Neuronal stem cell (in vitro differentiated cells): ENCODE data around the gene SH2D3C.

Experiments
- DNase-seq: peaks from one replicate; pipeline ENCODE4 v3.0.0-alpha.2; 2013; ENCODE audit warnings: low spot score
- H2AFZ ChIP-seq: one replicate; pipeline ENCODE4 v1.6.1; 2013; ENCODE audit warnings: mild to moderate bottlenecking, low read length, inconsistent platforms
- H2AK5ac ChIP-seq: 2 replicates; pipeline ENCODE4 v1.6.1; 2013; ENCODE audit warnings: low read depth, mild to moderate bottlenecking, inconsistent platforms, low read length, moderate library complexity, mixed read lengths
- H2BK120ac ChIP-seq: 2 replicates; pipeline ENCODE4 v1.6.1; 2013; ENCODE audit warnings: low read depth, mild to moderate bottlenecking, inconsistent platforms, low read length, moderate library complexity, mixed read lengths
- H2BK12ac ChIP-seq: one replicate; pipeline ENCODE4 v1.6.1; 2013; ENCODE audit warnings: low read length, inconsistent platforms
- H2BK15ac ChIP-seq: 2 replicates; pipeline ENCODE4 v1.6.1; 2013; ENCODE audit warnings: mild to moderate bottlenecking, low read length, inconsistent platforms, mixed read lengths
- H2BK5ac ChIP-seq: one replicate; pipeline ENCODE4 v1.6.1; 2013; ENCODE audit warnings: inconsistent platforms, mild to moderate bottlenecking, low read length, moderate library complexity
- H3K14ac ChIP-seq: one replicate; pipeline ENCODE4 v1.6.1; 2013; ENCODE audit warnings: low read length, inconsistent platforms
- H3K18ac ChIP-seq: 2 replicates; pipeline ENCODE4 v1.6.1; 2013; ENCODE audit warnings: low read length, inconsistent platforms
- H3K23ac ChIP-seq: 2 replicates; pipeline ENCODE4 v1.6.1; 2013; ENCODE audit warnings: low read depth, mild to moderate bottlenecking, mixed read lengths, low read length, inconsistent platforms; ENCODE audit not compliant: poor library complexity
- H3K27ac ChIP-seq: replicated peaks from 3 replicates; pipeline ENCODE4 v1.5.1; 2013; ENCODE audit warnings: low read length, inconsistent platforms
- H3K27me3 ChIP-seq, 3 experiments: 2 replicates each; pipeline ENCODE4 v1.6.1; 2013; ENCODE audit warnings: low read length in 3 of 3, mild to moderate bottlenecking in 2 of 3, inconsistent platforms in 1 of 3, low read depth in 1 of 3, mixed read lengths in 1 of 3, moderate library complexity in 1 of 3; ENCODE audit not compliant: control insufficient read depth in 3 of 3, insufficient read depth in 3 of 3
- H3K36me3 ChIP-seq, 2 donors: replicated peaks in 1 of 2; 2 replicates each; pipeline ENCODE4 v1.6.1; 2013; ENCODE audit warnings: low read length in 2 of 2; ENCODE audit not compliant: control insufficient read depth in 2 of 2, insufficient read depth in 2 of 2
- H3K4ac ChIP-seq: 2 replicates; pipeline ENCODE4 v1.6.1; 2013; ENCODE audit warnings: inconsistent platforms, mild to moderate bottlenecking, low read length, moderate library complexity
- H3K4me1 ChIP-seq, 2 donors: 1 replicate in 1 of 2; 2 replicates in 1 of 2; pipeline ENCODE4 v1.6.1; 2013; ENCODE audit warnings: low read length in 2 of 2, low read depth in 1 of 2; ENCODE audit not compliant: control insufficient read depth in 2 of 2, insufficient read depth in 1 of 2
- H3K4me2 ChIP-seq: one replicate; pipeline ENCODE4 v1.6.1; 2013; ENCODE audit warnings: mild to moderate bottlenecking, low read length, inconsistent platforms; ENCODE audit not compliant: insufficient read depth, poor library complexity, severe bottlenecking
- H3K4me3 ChIP-seq, 2 donors: 2 replicates each; pipeline ENCODE4 v1.5.1; 2013; ENCODE audit warnings: low read length in 2 of 2, mild to moderate bottlenecking in 2 of 2, inconsistent platforms in 1 of 2, moderate library complexity in 1 of 2
- H3K79me1 ChIP-seq: one replicate; pipeline ENCODE4 v1.6.1; 2013; ENCODE audit warnings: low read depth, mild to moderate bottlenecking, inconsistent platforms, low read length, moderate library complexity
- H3K9ac ChIP-seq: one replicate; pipeline ENCODE4 v1.6.1; 2013; ENCODE audit warnings: mild to moderate bottlenecking, low read depth, low read length, inconsistent platforms; ENCODE audit not compliant: poor library complexity
- H3K9me3 ChIP-seq, 2 donors: replicated peaks in 1 of 2; 2 replicates each; pipeline versions ENCODE3 to v1.6.1; 2013; ENCODE audit warnings: low read length in 2 of 2, mild to moderate bottlenecking in 2 of 2, inconsistent platforms in 1 of 2, low read depth in 1 of 2, mixed read lengths in 1 of 2, moderate library complexity in 1 of 2; ENCODE audit not compliant: control insufficient read depth in 2 of 2, insufficient read depth in 1 of 2
- H4K8ac ChIP-seq: one replicate; pipeline ENCODE4 v1.6.1; 2013; ENCODE audit warnings: low read depth, mild to moderate bottlenecking, inconsistent platforms, low read length, moderate library complexity
- H4K91ac ChIP-seq: one replicate; pipeline ENCODE4 v1.6.1; 2013; ENCODE audit warnings: low read length, low read depth, mild to moderate bottlenecking, inconsistent platforms; ENCODE audit not compliant: poor library complexity
- WGBS, 2 donors: extraction: QIAGEN DNeasy Blood & Tissue Kit; methylation state at CpG; one replicate each; pipeline ENCODE4 v1.1.7; 2013; ENCODE audit warnings: missing lambda C conversion rate in 2 of 2, mixed read lengths in 1 of 2; ENCODE audit not compliant: insufficient read length in 2 of 2, insufficient replicate concordance in 1 of 2; ENCODE audit errors: extremely low coverage in 2 of 2; 5-methylcytosine and 5-hydroxymethylcytosine counted together

The SH2D3C gene

GRCh38 chr9:127816362-127816725 is 37.9 kb upstream of the SH2D3C start:
- Histone ChIP-seq H4K8ac (peak overlapping the region; percentile 43), H3K79me1 (no peaks in the 10 kb centered on the region), H2BK15ac (no peak overlapping the region), H3K4ac (no peak overlapping the region), H3K23ac (peak overlapping the region; percentile 80), H2BK120ac (no peak overlapping the region), H4K91ac (no peak overlapping the region), H3K27ac (no peak overlapping the region), H3K36me3 (peaks cover 22 to 27% of the 10 kb centered on the region in 2 donors), H3K4me3 (no peak overlapping the region), H3K4me2 (no peak overlapping the region), H3K18ac (no peak overlapping the region), H2BK5ac (peak overlapping the region; percentile 44), H2AFZ (no peak overlapping the region), H3K9me3 (peaks cover 0 to 2% of the 10 kb centered on the region in 2 donors), H2AK5ac (no peak overlapping the region), H3K9ac (no peak overlapping the region), H3K14ac (no peak overlapping the region), H3K4me1 (peaks cover 0 to 3% of the 10 kb centered on the region in 2 donors), H3K27me3 (no peaks in the 10 kb centered on the region), H2BK12ac (peak overlapping the region; percentile 10)
- no peak for DNase-seq
- no CpG with 5 or more reads among the region's 3 CpGs for WGBS, 2 donors

GRCh38 chr9:127815512-127816361 is 37.3 kb upstream of the SH2D3C start:
- no peak overlapping the region for H2AFZ ChIP-seq
- peaks cover 0 to 2% of the 10 kb centered on the region in 2 donors for H3K9me3 ChIP-seq
- H2BK120ac ChIP-seq, result no peak overlapping the region
- H3K4ac ChIP-seq, result no peak overlapping the region
- peaks cover 23 to 29% of the 10 kb centered on the region in 2 donors for H3K36me3 ChIP-seq
- peak overlapping the region; percentile 43 for H4K8ac ChIP-seq
- H3K79me1 ChIP-seq, result no peaks in the 10 kb centered on the region
- H3K4me1 ChIP-seq, result peaks cover 0 to 3% of the 10 kb centered on the region in 2 donors
- peak overlapping the region in 1 of 2 donors; percentile 26 for H3K4me3 ChIP-seq
- H3K23ac ChIP-seq, result peak overlapping the region; percentile 80
- H3K27ac ChIP-seq, result no peak overlapping the region
- H2AK5ac ChIP-seq, result no peak overlapping the region
- no CpG with 5 or more reads among the region's 33 CpGs for WGBS, 2 donors
- H3K27me3 ChIP-seq, result no peaks in the 10 kb centered on the region
- no peak overlapping the region for H3K9ac ChIP-seq
- no peak overlapping the region for H3K4me2 ChIP-seq
- H2BK12ac ChIP-seq, result no peak overlapping the region
- DNase-seq, result no peak
- no peak overlapping the region for H2BK15ac ChIP-seq
- H3K18ac ChIP-seq, result no peak overlapping the region
- H3K14ac ChIP-seq, result no peak overlapping the region
- no peak overlapping the region for H2BK5ac ChIP-seq
- no peak overlapping the region for H4K91ac ChIP-seq

DNA sequence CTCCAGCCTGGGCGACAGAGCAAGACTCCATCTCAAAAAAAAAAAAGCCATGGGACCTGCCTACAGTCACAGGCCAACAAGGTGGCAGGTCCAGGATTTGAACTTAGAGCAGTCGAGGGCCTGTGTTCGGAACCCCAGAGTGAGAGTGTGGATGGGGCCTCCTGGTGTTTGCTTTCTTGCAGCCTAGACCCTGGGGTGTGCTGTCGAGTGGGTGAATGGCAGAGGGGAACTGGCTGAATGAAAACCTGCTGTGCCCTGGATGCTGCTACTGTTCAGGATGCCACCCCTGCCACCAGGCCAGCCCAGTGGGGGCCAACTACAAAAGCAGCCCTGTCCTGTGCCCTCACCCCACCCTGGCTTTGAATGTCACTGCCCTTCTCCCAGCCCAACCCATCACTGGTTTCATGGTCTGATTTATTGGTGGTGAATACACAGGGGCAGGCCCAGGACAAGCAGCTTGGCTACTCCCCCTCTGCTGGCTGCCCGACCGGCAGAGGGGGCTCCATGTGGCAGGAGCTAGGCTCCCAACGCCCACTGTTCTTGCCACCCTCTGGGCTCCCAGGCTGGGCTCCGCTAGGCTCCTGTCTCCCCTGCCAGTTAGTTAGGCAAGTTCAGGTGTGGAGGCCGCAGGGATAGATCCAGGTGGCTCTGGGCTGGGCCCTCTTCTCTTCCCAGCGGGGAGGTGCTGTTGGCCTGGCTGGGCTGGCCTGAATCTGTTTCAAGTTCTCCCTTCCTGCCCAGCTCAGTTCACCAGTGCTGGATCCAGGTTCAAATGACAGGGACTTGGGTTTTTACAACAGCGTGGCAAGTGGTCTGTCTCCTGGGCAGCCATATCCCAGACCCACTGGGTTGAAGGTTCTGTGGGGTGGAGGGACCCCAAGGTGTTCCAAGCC is 36.4 kb upstream of the SH2D3C start:
- Histone ChIP-seq H3K4me2 (no peak overlapping the region), H2AK5ac (no peak overlapping the region), H2AFZ (no peak overlapping the region), H2BK12ac (no peak overlapping the region), H3K9ac (no peak overlapping the region), H3K4ac (no peak overlapping the region), H3K18ac (no peak overlapping the region), H3K23ac (no peak overlapping the region), H2BK15ac (no peak overlapping the region), H3K27ac (no peak overlapping the region), H3K36me3 (peaks cover 30 to 38% of the 10 kb centered on the region in 2 donors), H2BK120ac (no peak overlapping the region), H2BK5ac (no peak overlapping the region), H3K9me3 (peaks cover 0 to 2% of the 10 kb centered on the region in 2 donors), H3K14ac (peak overlapping the region; percentile 8), H3K4me1 (peaks cover 0 to 7% of the 10 kb centered on the region in 2 donors), H4K8ac (no peak overlapping the region), H3K27me3 (no peaks in the 10 kb centered on the region), H3K4me3 (peak overlapping the region in 1 of 2 donors; percentile 26), H4K91ac (no peak overlapping the region), H3K79me1 (no peaks in the 10 kb centered on the region)
- no CpG with 5 or more reads among the region's 11 CpGs for WGBS, 2 donors
- no peak for DNase-seq
